Keratinocyte (primary cell): ENCODE data around the gene TGM5. TPM values are rescaled to one million over a fixed set of nuclear protein-coding genes. Genes with fewer than 3 reads are reported as not detected.
"Not testable (repeated sequence)": the region's sequence is repeated elsewhere in the genome, so short reads cannot be mapped to it uniquely, and the experiment has no call there.

Experiments used
- DNase-seq: peaks from one replicate; pipeline ENCODE4 v3.0.0-alpha.2; 2011; ENCODE audit warnings: low read depth, missing footprints, low spot score
- FAIRE-seq: peaks from 2 replicates; lab custom pipeline; 2011; peaks lifted over from hg19 to GRCh38; lab: Jason Lieb, UNC
- H2AFZ ChIP-seq: 2 replicates; pipeline ENCODE4 v1.6.0; 2012; ENCODE audit warnings: low read length, control low read depth, inconsistent platforms; ENCODE audit not compliant: control insufficient read depth
- H3K27ac ChIP-seq: 2 replicates; pipeline ENCODE4 v1.5.1; 2011; ENCODE audit warnings: low read length; ENCODE audit not compliant: control insufficient read depth, insufficient read depth
- H3K27me3 ChIP-seq: 3 replicates; pipeline ENCODE4 v1.6.0; 2011; ENCODE audit warnings: low read length; ENCODE audit not compliant: control insufficient read depth, insufficient read depth; ENCODE audit errors: extremely low read depth
- H3K36me3 ChIP-seq, 2 experiments: 2 replicates in 1 of 2; 3 replicates in 1 of 2; pipeline ENCODE4 v1.5.1; 2011; ENCODE audit warnings: low read length in 2 of 2, mild to moderate bottlenecking in 1 of 2; ENCODE audit not compliant: control insufficient read depth in 2 of 2, insufficient read depth in 2 of 2; ENCODE audit errors: extremely low read depth in 1 of 2
- H3K4me1 ChIP-seq: 3 replicates; pipeline ENCODE4 v1.5.1; 2011; ENCODE audit warnings: low read length; ENCODE audit not compliant: control insufficient read depth, insufficient read depth; ENCODE audit errors: extremely low read depth
- H3K4me2 ChIP-seq: 3 replicates; pipeline ENCODE4 v1.6.0; 2011; ENCODE audit warnings: low read depth, low read length; ENCODE audit not compliant: control insufficient read depth, insufficient read depth; ENCODE audit errors: extremely low read depth
- H3K4me3 ChIP-seq, 3 experiments: fragments of 200-600 bp in 1 of 3; sonication (generic) in 1 of 3; 2 replicates in 2 of 3; 3 replicates in 1 of 3; pipeline ENCODE4 v1.5.1; 2011 to 2016; ENCODE audit warnings: low read length in 3 of 3, mild to moderate bottlenecking in 3 of 3, control low read depth in 2 of 3, inconsistent platforms in 1 of 3, low read depth in 1 of 3, mixed read lengths in 1 of 3, mixed run types in 1 of 3, moderate library complexity in 1 of 3; ENCODE audit not compliant: control insufficient read depth in 2 of 3, insufficient read depth in 2 of 3; ENCODE audit errors: extremely low read depth in 1 of 3
- H3K79me2 ChIP-seq: 2 replicates; pipeline ENCODE4 v1.6.0; 2012; ENCODE audit warnings: low read length; ENCODE audit not compliant: control insufficient read depth, insufficient read depth
- H3K9ac ChIP-seq: 3 replicates; pipeline ENCODE4 v1.6.0; 2011; ENCODE audit warnings: low read length; ENCODE audit not compliant: control insufficient read depth, insufficient read depth; ENCODE audit errors: extremely low read depth
- H3K9me1 ChIP-seq: 3 replicates; pipeline ENCODE4 v1.6.0; 2011; ENCODE audit warnings: low read length; ENCODE audit not compliant: control insufficient read depth, insufficient read depth; ENCODE audit errors: extremely low read depth
- H3K9me3 ChIP-seq: 2 replicates; pipeline ENCODE4 v1.5.1; 2012; ENCODE audit warnings: low read depth, low read length; ENCODE audit not compliant: control insufficient read depth
- H4K20me1 ChIP-seq: 3 replicates; pipeline ENCODE4 v1.6.0; 2011; ENCODE audit warnings: low read length; ENCODE audit not compliant: control insufficient read depth, insufficient read depth; ENCODE audit errors: extremely low read depth
- CTCF ChIP-seq, 3 experiments: IDR thresholded peaks in 1 of 3; conservative IDR thresholded peaks in 1 of 3; optimal IDR thresholded peaks in 1 of 3; 2 replicates in 2 of 3; 3 replicates in 1 of 3; pipeline versions ENCODE3 to v1.5.1; 2011; ENCODE audit warnings: low read length in 3 of 3, mild to moderate bottlenecking in 3 of 3, moderate library complexity in 2 of 3, control low read depth in 1 of 3, inconsistent platforms in 1 of 3; ENCODE audit not compliant: insufficient read depth in 2 of 3; ENCODE audit errors: extremely low read depth in 1 of 3
- EZH2 ChIP-seq: IDR thresholded peaks from one replicate; pipeline ENCODE4 v1.6.1; 2012; ENCODE audit warnings: inconsistent platforms, mild to moderate bottlenecking, low read length, moderate library complexity
- dilution Hi-C: fragments of 300-500 bp; cut with MboI; formaldehyde crosslinking; loops from one replicate; pipeline ENCODE4 v1.7.0; 2020; ENCODE audit warnings: low sequenced_read_pairs; ENCODE audit not compliant: extremely low pct_ligation_motif_present
- polyA plus RNA-seq, 5 experiments: library from polyadenylated mRNA; depleted of rRNA in 3 of 5; stranded (reverse) in 3 of 5; stranded (forward) in 1 of 5; unstranded in 1 of 5; fragments of >200 nt; gene quantifications; 1 replicate in 1 of 5; 2 replicates in 3 of 5; 3 replicates in 1 of 5; pipeline versions ENCODE4 v1.2.1 to v1.2.3, GENCODE V29; 2011 to 2012; ENCODE audit warnings: missing spikeins in 2 of 5, low read depth in 1 of 5, low replicate concordance in 1 of 5

TGM5 gene
- polyA plus RNA-seq, 1 donor (not counting 4 experiments of a cell fraction or from before 2014, with no cell fraction given): not detected

GRCh38 chr15:43274136-43274535 is 7.4 kb upstream of the TGM5 start:
- H2AFZ ChIP-seq: no peak overlapping the region
- no peaks in the 10 kb centered on the region for H4K20me1 ChIP-seq
- H3K4me3 ChIP-seq: no peak overlapping the region
- no peak overlapping the region for H3K4me2 ChIP-seq
- H3K9ac ChIP-seq: no peak overlapping the region
- no peaks in the 10 kb centered on the region for H3K9me1 ChIP-seq
- dilution Hi-C loops: no loop called here
- TF ChIP-seq EZH2 (no peak), CTCF (optimal IDR thresholded peaks at IDR 0.05 in 1 of 3, IDR thresholded peaks at IDR 0.05 in 1 of 3, conservative IDR thresholded peaks at IDR 0.05 in 1 of 3; ENCODE audit: extremely low read depth in 1 of 3, insufficient read depth in 2 of 3, low read length in 3 of 3) (no peak)
- no peak for DNase-seq
- H3K9me3 ChIP-seq: no peaks in the 10 kb centered on the region
- FAIRE-seq: no peak
- H3K79me2 ChIP-seq: no peaks in the 10 kb centered on the region
- H3K4me1 ChIP-seq: no peaks in the 10 kb centered on the region
- no peaks in the 10 kb centered on the region for H3K36me3 ChIP-seq
- no peak overlapping the region for H3K27ac ChIP-seq
- peaks cover 20% of the 10 kb centered on the region for H3K27me3 ChIP-seq

- TF ChIP-seq CTCF (optimal IDR thresholded peaks at IDR 0.05 in 1 of 3, IDR thresholded peaks at IDR 0.05 in 1 of 3, conservative IDR thresholded peaks at IDR 0.05 in 1 of 3; ENCODE audit: extremely low read depth in 1 of 3, insufficient read depth in 2 of 3, low read length in 3 of 3): no peak
- no peak for TF ChIP-seq EZH2
- dilution Hi-C loops: no loop called here
- Histone ChIP-seq H3K36me3 (no peaks in the 10 kb centered on the region), H3K79me2 (no peaks in the 10 kb centered on the region), H3K27me3 (peaks cover 23% of the 10 kb centered on the region), H3K9me3 (no peaks in the 10 kb centered on the region), H3K4me3 (no peak overlapping the region), H3K9me1 (no peaks in the 10 kb centered on the region), H2AFZ (no peak overlapping the region), H3K27ac (no peak overlapping the region), H4K20me1 (no peaks in the 10 kb centered on the region), H3K4me2 (no peak overlapping the region), H3K9ac (no peak overlapping the region), H3K4me1 (no peaks in the 10 kb centered on the region)
- DNase-seq (no peak), FAIRE-seq (no peak)
Measured at GRCh38 chr15:43273243-43273642, 6.5 kb upstream of the TGM5 start.

- peaks cover 19% of the 10 kb centered on the region for H3K27me3 ChIP-seq
- H3K9ac ChIP-seq, H3K4me3 ChIP-seq, DNase-seq, H3K27ac ChIP-seq, H2AFZ ChIP-seq, H3K79me2 ChIP-seq, H3K4me2 ChIP-seq, H3K9me3 ChIP-seq, H3K4me1 ChIP-seq, H4K20me1 ChIP-seq, H3K36me3 ChIP-seq, H3K9me1 ChIP-seq, FAIRE-seq, dilution Hi-C loops: not testable (repeated sequence)
Measured at GRCh38 chr15:43271908-43272307, 5.2 kb upstream of the TGM5 start.
